ENCODE results near the gene SUCO.

DNA sequence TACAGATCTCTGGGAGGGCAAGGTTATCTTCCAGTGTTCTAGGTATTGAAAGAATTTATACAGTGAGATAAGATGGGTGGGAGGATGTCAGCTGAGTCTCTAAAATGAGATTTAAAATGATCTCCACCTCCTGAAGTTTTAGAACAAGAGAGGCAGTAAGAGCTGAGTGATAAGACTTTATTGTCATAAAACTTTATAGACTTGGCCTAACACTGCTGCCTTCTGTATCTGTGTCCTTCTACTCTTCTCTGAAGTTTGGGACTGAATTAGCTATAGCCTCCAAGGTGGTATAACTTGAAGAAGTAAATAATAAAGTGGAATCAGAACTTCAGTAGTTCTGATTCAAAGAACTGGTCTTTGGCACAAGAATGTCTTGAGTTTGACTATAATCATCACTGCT is 48.3 kb downstream of the SUCO start:
- TF ChIP-seq CTCF (IDR thresholded peaks at IDR 0.05; ENCODE audit: poor library complexity) (no peak), EZH2 (IDR thresholded peaks at IDR 0.05; ENCODE audit: borderline replicate concordance) (no peak), EZH2phosphoT487 (IDR thresholded peaks at IDR 0.05; ENCODE audit: low read depth, severe bottlenecking, unreplicated experiment) (no peak)
